Uterus (tissue), 2 donors: ENCODE data around the gene DGKI.

Source experiments
- CTCF ChIP-seq, 4 experiments: fragments of 200-600 bp in 2 of 4; fragments of 450-650 bp in 2 of 4; sonication (generic) in 2 of 4; IDR thresholded peaks; one replicate each; pipeline ENCODE4 v1.5.1; 2016 to 2019; ENCODE audit warnings: antibody characterized with exemption in 4 of 4, mild to moderate bottlenecking in 2 of 4, moderate library complexity in 1 of 4
- POLR2A ChIP-seq, 2 donors: fragments of 450-650 bp; IDR thresholded peaks; one replicate each; pipeline ENCODE4 v1.6.1; 2016; ENCODE audit warnings: antibody characterized with exemption in 2 of 2, mild to moderate bottlenecking in 1 of 2, moderate library complexity in 1 of 2

- TF ChIP-seq CTCF (IDR thresholded peaks at IDR 0.05) (no peak), POLR2A (IDR thresholded peaks at IDR 0.05) (no peak)
Observed at GRCh38 chr7:137801491-137801890, 45.3 kb downstream of the DGKI start.
